Transverse colon (tissue), 3 donors: ENCODE results near the gene IRX5.

ENCODE experiments used
- POLR2A ChIP-seq: fragments of 450-650 bp; IDR thresholded peaks from one replicate; pipeline ENCODE4 v1.6.1; 2016; ENCODE audit warnings: antibody characterized with exemption, mild to moderate bottlenecking, moderate library complexity
- TF ChIP-seq, protein P1 (sequence below), 5 experiments: fragments of 200-600 bp in 3 of 5; fragments of 450-650 bp in 2 of 5; sonication (generic) in 3 of 5; IDR thresholded peaks; 1 replicate in 2 of 5; 2 replicates in 3 of 5; pipeline ENCODE4 v1.5.1; 2016 to 2017; ENCODE audit warnings: antibody characterized with exemption in 5 of 5, inconsistent platforms in 3 of 5, mild to moderate bottlenecking in 2 of 5, moderate library complexity in 1 of 5

DNA sequence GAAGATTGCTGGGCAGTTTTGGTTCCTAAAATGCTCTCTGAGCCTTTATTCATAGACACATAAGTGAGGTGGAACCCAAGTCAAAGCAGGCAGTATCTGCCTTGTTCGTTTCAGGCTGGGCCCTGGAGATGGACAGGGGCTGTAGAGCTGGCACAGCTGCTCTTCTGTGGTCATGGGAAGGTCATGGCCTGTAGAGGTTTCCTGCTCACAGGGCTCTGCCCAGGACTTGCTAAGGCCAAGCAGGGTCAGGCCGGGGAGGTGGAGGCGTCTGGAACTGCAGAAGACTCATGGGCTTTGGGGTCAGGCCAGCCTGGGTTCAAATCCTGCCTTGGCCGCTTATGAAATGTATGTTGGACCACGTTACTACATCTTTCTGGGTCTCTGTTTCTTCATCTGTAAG lies 50.2 kb downstream of the IRX5 start:
- TF ChIP-seq, protein P1, sequence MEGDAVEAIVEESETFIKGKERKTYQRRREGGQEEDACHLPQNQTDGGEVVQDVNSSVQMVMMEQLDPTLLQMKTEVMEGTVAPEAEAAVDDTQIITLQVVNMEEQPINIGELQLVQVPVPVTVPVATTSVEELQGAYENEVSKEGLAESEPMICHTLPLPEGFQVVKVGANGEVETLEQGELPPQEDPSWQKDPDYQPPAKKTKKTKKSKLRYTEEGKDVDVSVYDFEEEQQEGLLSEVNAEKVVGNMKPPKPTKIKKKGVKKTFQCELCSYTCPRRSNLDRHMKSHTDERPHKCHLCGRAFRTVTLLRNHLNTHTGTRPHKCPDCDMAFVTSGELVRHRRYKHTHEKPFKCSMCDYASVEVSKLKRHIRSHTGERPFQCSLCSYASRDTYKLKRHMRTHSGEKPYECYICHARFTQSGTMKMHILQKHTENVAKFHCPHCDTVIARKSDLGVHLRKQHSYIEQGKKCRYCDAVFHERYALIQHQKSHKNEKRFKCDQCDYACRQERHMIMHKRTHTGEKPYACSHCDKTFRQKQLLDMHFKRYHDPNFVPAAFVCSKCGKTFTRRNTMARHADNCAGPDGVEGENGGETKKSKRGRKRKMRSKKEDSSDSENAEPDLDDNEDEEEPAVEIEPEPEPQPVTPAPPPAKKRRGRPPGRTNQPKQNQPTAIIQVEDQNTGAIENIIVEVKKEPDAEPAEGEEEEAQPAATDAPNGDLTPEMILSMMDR (IDR thresholded peaks at IDR 0.05): no peak
- no peak for TF ChIP-seq POLR2A
